ENCODE measurements around the gene HNRNPH2.

DNA sequence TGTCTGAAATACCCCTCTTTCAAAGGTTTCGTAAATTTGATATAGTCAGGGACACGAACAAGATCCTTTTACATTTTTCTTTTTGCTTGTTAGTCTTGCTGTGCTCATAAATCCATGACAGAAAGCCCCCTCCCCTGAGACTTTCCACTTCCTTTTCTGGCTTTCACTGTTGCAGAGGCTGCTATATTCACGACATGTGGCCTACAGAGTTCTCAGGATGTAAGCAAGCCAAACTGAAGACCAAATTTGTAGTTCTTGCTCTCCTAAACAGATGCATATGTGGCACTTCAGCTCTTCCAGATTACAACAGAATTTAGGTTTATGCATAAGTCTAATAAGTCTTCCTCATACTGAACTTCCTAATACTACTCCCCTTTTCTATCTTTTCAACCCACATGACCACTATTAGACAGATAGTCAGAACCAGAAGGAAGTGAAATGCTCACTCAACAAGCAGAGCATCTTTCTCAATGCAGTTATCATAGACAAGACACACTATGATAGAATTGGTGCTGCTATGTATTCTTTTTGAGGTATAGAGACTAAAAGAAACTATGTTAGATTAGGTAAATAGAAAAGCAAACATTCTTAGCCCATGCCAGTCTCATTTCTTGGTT is 37.0 kb upstream of the HNRNPH2 start:
- TF ChIP-seq, protein P1, sequence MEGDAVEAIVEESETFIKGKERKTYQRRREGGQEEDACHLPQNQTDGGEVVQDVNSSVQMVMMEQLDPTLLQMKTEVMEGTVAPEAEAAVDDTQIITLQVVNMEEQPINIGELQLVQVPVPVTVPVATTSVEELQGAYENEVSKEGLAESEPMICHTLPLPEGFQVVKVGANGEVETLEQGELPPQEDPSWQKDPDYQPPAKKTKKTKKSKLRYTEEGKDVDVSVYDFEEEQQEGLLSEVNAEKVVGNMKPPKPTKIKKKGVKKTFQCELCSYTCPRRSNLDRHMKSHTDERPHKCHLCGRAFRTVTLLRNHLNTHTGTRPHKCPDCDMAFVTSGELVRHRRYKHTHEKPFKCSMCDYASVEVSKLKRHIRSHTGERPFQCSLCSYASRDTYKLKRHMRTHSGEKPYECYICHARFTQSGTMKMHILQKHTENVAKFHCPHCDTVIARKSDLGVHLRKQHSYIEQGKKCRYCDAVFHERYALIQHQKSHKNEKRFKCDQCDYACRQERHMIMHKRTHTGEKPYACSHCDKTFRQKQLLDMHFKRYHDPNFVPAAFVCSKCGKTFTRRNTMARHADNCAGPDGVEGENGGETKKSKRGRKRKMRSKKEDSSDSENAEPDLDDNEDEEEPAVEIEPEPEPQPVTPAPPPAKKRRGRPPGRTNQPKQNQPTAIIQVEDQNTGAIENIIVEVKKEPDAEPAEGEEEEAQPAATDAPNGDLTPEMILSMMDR (IDR thresholded peaks at IDR 0.05; ENCODE audit: low read depth, low read length) = no peak
- no peak for TF ChIP-seq POLR2A (IDR thresholded peaks at IDR 0.05; ENCODE audit: extremely low read depth, insufficient read length)
- TF ChIP-seq MYC (IDR thresholded peaks at IDR 0.05; ENCODE audit: low read depth, low read length) = no peak
